ENCODE measurements around the gene PBX1.

The PBX1 gene

DNA sequence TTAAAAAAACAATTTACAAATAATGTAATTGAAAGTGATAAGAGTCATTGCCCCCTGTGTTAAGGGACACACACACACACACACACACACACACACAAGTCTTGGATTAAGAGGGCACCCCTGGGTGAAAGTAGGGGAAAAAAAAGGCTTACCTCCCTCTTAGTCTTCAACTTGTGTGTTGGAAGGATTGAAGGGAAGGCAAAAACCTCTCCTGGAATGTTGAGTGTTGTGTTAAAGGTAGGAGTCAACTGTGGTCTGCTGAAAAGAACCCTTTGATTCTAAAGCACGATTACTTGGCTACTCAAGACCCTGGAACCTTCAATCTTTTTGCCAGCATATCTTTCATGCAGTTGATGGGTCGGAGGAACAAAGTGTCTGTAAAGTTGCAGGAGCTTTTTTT lies 6.4 kb downstream of the PBX1 start:
- no peak overlapping the region for H3K4me2 ChIP-seq (ENCODE audit: low read length)
- no peaks in the 10 kb centered on the region for H4K20me1 ChIP-seq (ENCODE audit: control insufficient read depth, insufficient read depth, low read depth, low read length)
- no peak overlapping the region for H3K4me3 ChIP-seq (ENCODE audit: low read length)
- H3K27me3 ChIP-seq (ENCODE audit: control insufficient read depth, low read length) = peaks cover 14% of the 10 kb centered on the region
- H3K79me2 ChIP-seq (ENCODE audit: control insufficient read depth, low read length) = no peaks in the 10 kb centered on the region
- no peak overlapping the region for H3K27ac ChIP-seq (ENCODE audit: low read depth, low read length)
- no peaks in the 10 kb centered on the region for H3K9me2 ChIP-seq (replicated peaks; ENCODE audit: control insufficient read depth, low read length)
- TF ChIP-seq EZH2phosphoT487 (IDR thresholded peaks at IDR 0.05; ENCODE audit: borderline replicate concordance, low read length) = no peak
- TF ChIP-seq, protein P1, sequence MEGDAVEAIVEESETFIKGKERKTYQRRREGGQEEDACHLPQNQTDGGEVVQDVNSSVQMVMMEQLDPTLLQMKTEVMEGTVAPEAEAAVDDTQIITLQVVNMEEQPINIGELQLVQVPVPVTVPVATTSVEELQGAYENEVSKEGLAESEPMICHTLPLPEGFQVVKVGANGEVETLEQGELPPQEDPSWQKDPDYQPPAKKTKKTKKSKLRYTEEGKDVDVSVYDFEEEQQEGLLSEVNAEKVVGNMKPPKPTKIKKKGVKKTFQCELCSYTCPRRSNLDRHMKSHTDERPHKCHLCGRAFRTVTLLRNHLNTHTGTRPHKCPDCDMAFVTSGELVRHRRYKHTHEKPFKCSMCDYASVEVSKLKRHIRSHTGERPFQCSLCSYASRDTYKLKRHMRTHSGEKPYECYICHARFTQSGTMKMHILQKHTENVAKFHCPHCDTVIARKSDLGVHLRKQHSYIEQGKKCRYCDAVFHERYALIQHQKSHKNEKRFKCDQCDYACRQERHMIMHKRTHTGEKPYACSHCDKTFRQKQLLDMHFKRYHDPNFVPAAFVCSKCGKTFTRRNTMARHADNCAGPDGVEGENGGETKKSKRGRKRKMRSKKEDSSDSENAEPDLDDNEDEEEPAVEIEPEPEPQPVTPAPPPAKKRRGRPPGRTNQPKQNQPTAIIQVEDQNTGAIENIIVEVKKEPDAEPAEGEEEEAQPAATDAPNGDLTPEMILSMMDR (IDR thresholded peaks at IDR 0.05; ENCODE audit: low read depth, low read length, poor library complexity, severe bottlenecking) = no peak
- H3K4me1 ChIP-seq (ENCODE audit: control insufficient read depth, low read length) = no peaks in the 10 kb centered on the region
- H3K9me3 ChIP-seq (ENCODE audit: control insufficient read depth, insufficient read depth, low read length) = no peaks in the 10 kb centered on the region
- H3F3A ChIP-seq (ENCODE audit: control insufficient read depth, insufficient read depth) = no peaks in the 10 kb centered on the region
- H3K36me3 ChIP-seq (ENCODE audit: control insufficient read depth, low read length) = no peaks in the 10 kb centered on the region

DNA sequence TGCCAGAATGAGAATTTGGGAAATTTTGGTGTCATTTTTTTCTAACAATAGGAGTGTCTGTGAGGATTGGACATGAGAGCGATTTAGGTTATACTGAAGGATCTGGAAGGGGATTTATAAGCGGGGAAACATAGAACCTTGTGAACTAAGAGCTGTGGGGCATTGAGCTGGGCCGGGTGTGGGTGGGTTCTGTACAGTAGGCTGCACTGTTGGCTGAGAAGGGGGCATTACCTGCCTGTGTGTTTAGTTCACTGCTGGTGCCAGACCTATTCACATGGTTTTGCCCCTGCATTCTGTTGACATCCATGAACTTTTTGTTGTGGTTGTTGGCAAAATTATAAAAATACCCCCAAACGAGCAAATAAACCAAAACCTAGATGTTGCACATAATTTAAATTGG lies 8.8 kb downstream of the PBX1 start:
- no peak overlapping the region for H3K4me2 ChIP-seq (ENCODE audit: low read length)
- TF ChIP-seq, protein P1 (IDR thresholded peaks at IDR 0.05; ENCODE audit: low read depth, low read length, poor library complexity, severe bottlenecking) = no peak
- no peak for TF ChIP-seq EZH2phosphoT487 (IDR thresholded peaks at IDR 0.05; ENCODE audit: borderline replicate concordance, low read length)
- H3K9me3 ChIP-seq (ENCODE audit: control insufficient read depth, insufficient read depth, low read length) = no peaks in the 10 kb centered on the region
- no peaks in the 10 kb centered on the region for H3K4me1 ChIP-seq (ENCODE audit: control insufficient read depth, low read length)
- no peaks in the 10 kb centered on the region for H3K79me2 ChIP-seq (ENCODE audit: control insufficient read depth, low read length)
- no peaks in the 10 kb centered on the region for H4K20me1 ChIP-seq (ENCODE audit: control insufficient read depth, insufficient read depth, low read depth, low read length)
- H3K9me2 ChIP-seq (replicated peaks; ENCODE audit: control insufficient read depth, low read length) = no peaks in the 10 kb centered on the region
- H3K27me3 ChIP-seq (ENCODE audit: control insufficient read depth, low read length) = no peaks in the 10 kb centered on the region; the same call in 1 of the 2 replicates
- H3K27ac ChIP-seq (ENCODE audit: low read depth, low read length) = no peak overlapping the region
- H3K4me3 ChIP-seq (ENCODE audit: low read length) = no peak overlapping the region
- H3K36me3 ChIP-seq (ENCODE audit: control insufficient read depth, low read length) = no peaks in the 10 kb centered on the region
- no peaks in the 10 kb centered on the region for H3F3A ChIP-seq (ENCODE audit: control insufficient read depth, insufficient read depth)

DNA sequence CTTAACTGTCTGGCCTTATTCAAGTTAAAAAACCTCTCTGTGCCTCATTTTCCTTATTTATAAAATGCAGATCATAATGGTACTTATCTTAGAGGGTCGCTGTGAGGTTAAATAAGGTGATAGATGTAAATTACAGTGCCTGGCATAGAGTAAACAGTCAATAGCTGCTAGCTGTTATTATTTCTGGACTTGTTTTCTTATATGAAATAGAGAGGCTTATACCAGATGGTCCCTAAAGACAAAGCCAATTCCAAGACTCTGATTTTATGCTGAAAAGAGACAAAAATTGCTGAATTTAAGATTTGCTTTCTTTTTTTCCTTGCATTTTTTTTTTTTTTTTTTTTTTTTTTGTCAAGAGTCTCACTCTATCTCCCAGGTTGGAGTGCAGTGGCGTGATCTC lies 10.3 kb downstream of the PBX1 start:
- H3K79me2 ChIP-seq (ENCODE audit: control insufficient read depth, low read length) = no peaks in the 10 kb centered on the region
- H4K20me1 ChIP-seq (ENCODE audit: control insufficient read depth, insufficient read depth, low read depth, low read length) = no peaks in the 10 kb centered on the region
- no peaks in the 10 kb centered on the region for H3F3A ChIP-seq (ENCODE audit: control insufficient read depth, insufficient read depth)
- H3K4me1 ChIP-seq (ENCODE audit: control insufficient read depth, low read length) = no peaks in the 10 kb centered on the region
- no peaks in the 10 kb centered on the region for H3K9me3 ChIP-seq (ENCODE audit: control insufficient read depth, insufficient read depth, low read length)
- TF ChIP-seq, protein P1 (IDR thresholded peaks at IDR 0.05; ENCODE audit: low read depth, low read length, poor library complexity, severe bottlenecking) = no peak
- TF ChIP-seq EZH2phosphoT487 (IDR thresholded peaks at IDR 0.05; ENCODE audit: borderline replicate concordance, low read length) = no peak
- no peaks in the 10 kb centered on the region for H3K36me3 ChIP-seq (ENCODE audit: control insufficient read depth, low read length)
- H3K9me2 ChIP-seq (replicated peaks; ENCODE audit: control insufficient read depth, low read length) = no peaks in the 10 kb centered on the region
- H3K4me3 ChIP-seq (ENCODE audit: low read length) = no peak overlapping the region
- H3K4me2 ChIP-seq (ENCODE audit: low read length) = no peak overlapping the region
- H3K27me3 ChIP-seq (ENCODE audit: control insufficient read depth, low read length) = no peaks in the 10 kb centered on the region
- H3K27ac ChIP-seq (ENCODE audit: low read depth, low read length) = no peak overlapping the region

DNA sequence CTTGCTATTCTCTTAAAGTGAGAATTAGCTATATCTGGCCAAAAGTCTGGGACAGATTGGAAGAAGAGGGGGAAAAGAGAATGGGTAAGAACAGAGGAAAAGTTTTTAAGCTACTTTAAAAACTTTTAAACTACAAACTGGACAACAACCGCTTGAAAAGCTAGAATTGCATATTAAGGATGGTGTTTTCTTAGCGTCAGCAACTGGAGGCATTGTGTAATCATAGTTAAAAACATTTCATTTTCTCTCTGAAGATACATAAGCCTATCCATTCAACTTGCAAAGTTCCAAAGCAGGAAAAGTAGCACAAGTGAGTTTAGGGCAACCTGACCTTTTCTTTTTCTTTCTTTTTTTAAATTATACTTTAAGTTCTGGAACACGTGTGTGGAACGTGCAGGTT lies 10.9 kb downstream of the PBX1 start:
- no peak for TF ChIP-seq EZH2phosphoT487 (IDR thresholded peaks at IDR 0.05; ENCODE audit: borderline replicate concordance, low read length)
- TF ChIP-seq, protein P1 (IDR thresholded peaks at IDR 0.05; ENCODE audit: low read depth, low read length, poor library complexity, severe bottlenecking) = no peak
- Histone ChIP-seq H3K27ac (ENCODE audit: low read depth, low read length) (no peak overlapping the region), H3K4me1 (ENCODE audit: control insufficient read depth, low read length) (no peaks in the 10 kb centered on the region), H4K20me1 (ENCODE audit: control insufficient read depth, insufficient read depth, low read depth, low read length) (no peaks in the 10 kb centered on the region), H3F3A (ENCODE audit: control insufficient read depth, insufficient read depth) (no peaks in the 10 kb centered on the region), H3K36me3 (ENCODE audit: control insufficient read depth, low read length) (no peaks in the 10 kb centered on the region), H3K9me3 (ENCODE audit: control insufficient read depth, insufficient read depth, low read length) (no peaks in the 10 kb centered on the region), H3K4me2 (ENCODE audit: low read length) (no peak overlapping the region), H3K9me2 (replicated peaks; ENCODE audit: control insufficient read depth, low read length) (no peaks in the 10 kb centered on the region), H3K27me3 (ENCODE audit: control insufficient read depth, low read length) (no peaks in the 10 kb centered on the region), H3K79me2 (ENCODE audit: control insufficient read depth, low read length) (no peaks in the 10 kb centered on the region), H3K4me3 (ENCODE audit: low read length) (no peak overlapping the region)

Measured in DOHH2 (cell line).